LNCaP clone FGC (cell line): ENCODE measurements around the gene ARSK.

Experiments used
- DNase-seq: peaks from one replicate; pipeline ENCODE4 v3.0.0-alpha.2; 2011; ENCODE audit warnings: low read depth
- H3K4me3 ChIP-seq: 2 replicates; pipeline ENCODE4 v1.5.1; 2011; ENCODE audit warnings: mild to moderate bottlenecking, low read depth, low read length, control low read depth
- CTCF ChIP-seq: IDR thresholded peaks from 2 replicates; pipeline ENCODE4 v1.5.1; 2012; ENCODE audit warnings: mild to moderate bottlenecking; ENCODE audit not compliant: control insufficient read depth, insufficient read depth; ENCODE audit errors: extremely low read depth

The ARSK gene

GRCh38 chr5:95619096-95619495 is 64.2 kb downstream of the ARSK start:
- DNase-seq, result no peak
- H3K4me3 ChIP-seq, result no peak overlapping the region
- no peak for TF ChIP-seq CTCF

- no peak overlapping the region for H3K4me3 ChIP-seq
- no peak for DNase-seq
- no peak for TF ChIP-seq CTCF
Observed at GRCh38 chr5:95619514-95620029, 64.7 kb downstream of the ARSK start.

- no peak within 1 kb of the TSS for H3K4me3 ChIP-seq
- DNase-seq, result no peak
- no peak for TF ChIP-seq CTCF
Observed at GRCh38 chr5:95620030-95620869, 65.3 kb downstream of the ARSK start, which contains the start of gene GPR150. Gene GPR150 (plus strand): TSS chr5:95620087. CDS start chr5:95620276, 189 bp downstream.

- H3K4me3 ChIP-seq, result no peak overlapping the region
- no peak for TF ChIP-seq CTCF
- DNase-seq, result no peak
Observed at GRCh38 chr5:95620870-95621838, 66.3 kb downstream of the ARSK start.

- DNase-seq, result no peak
- no peak for TF ChIP-seq CTCF
- no peak overlapping the region for H3K4me3 ChIP-seq
Observed at GRCh38 chr5:95621839-95622629, 67.1 kb downstream of the ARSK start.

GRCh38 chr5:95623706-95624105 is 68.8 kb downstream of the ARSK start:
- no peak overlapping the region for H3K4me3 ChIP-seq
- DNase-seq, result no peak
- TF ChIP-seq CTCF, result no peak
